B cell (primary cell): ENCODE data around the gene TLR9. TPM values are rescaled to one million over a fixed set of nuclear protein-coding genes. Genes with fewer than 3 reads are reported as not detected.

ENCODE experiments used
- ATAC-seq: fragments of 200-7000 bp; cut with Tn5 transposase; one replicate; pipeline ENCODE4 v1.10.0; 2021; ENCODE audit warnings: low read depth, mild to moderate bottlenecking, moderate number of reproducible peaks, moderate library complexity
- CTCF ChIA-PET: fragments of 350-600 bp; sonication (Branson Sonifier 250); formaldehyde crosslinking; loops from one replicate; lab custom pipeline; 2021; ENCODE audit warnings: antibody characterized with exemption, inconsistent platforms; lab: Charles Lee
- POLR2A ChIA-PET: fragments of 350-600 bp; sonication (Branson Sonifier 250); formaldehyde crosslinking; loops from one replicate; lab custom pipeline; 2021; ENCODE audit warnings: antibody characterized with exemption; lab: Charles Lee
- DNase-seq: peaks from one replicate; pipeline ENCODE4 v3.0.0; 2013
- H2AFZ ChIP-seq: 2 replicates; pipeline ENCODE4 v1.6.1; 2012; ENCODE audit warnings: mild to moderate bottlenecking, low read depth, low read length; ENCODE audit not compliant: insufficient read depth, poor library complexity, severe bottlenecking
- H3K27ac ChIP-seq, 2 donors: 1 replicate in 1 of 2; 2 replicates in 1 of 2; pipeline ENCODE4 v1.5.1; 2012 to 2013; ENCODE audit warnings: low read length in 2 of 2, mild to moderate bottlenecking in 2 of 2, moderate library complexity in 1 of 2
- H3K27me3 ChIP-seq, 4 experiments: fragments of 200-600 bp in 1 of 4; sonication (generic) in 1 of 4; replicated peaks in 1 of 4; 1 replicate in 2 of 4; 2 replicates in 2 of 4; pipeline versions ENCODE4 v1.6.1 to v1.7.0; 2013 to 2016; ENCODE audit warnings: low read length in 3 of 4, mild to moderate bottlenecking in 2 of 4, mixed read lengths in 1 of 4, moderate library complexity in 1 of 4; ENCODE audit not compliant: insufficient read depth in 4 of 4, control insufficient read depth in 3 of 4; ENCODE audit errors: control extremely low read depth in 1 of 4
- H3K36me3 ChIP-seq, 2 experiments: replicated peaks in 1 of 2; 1 replicate in 1 of 2; 2 replicates in 1 of 2; pipeline versions ENCODE4 v1.6.1 to v1.7.1; 2013; ENCODE audit warnings: low read length in 1 of 2; ENCODE audit not compliant: insufficient read depth in 2 of 2, control insufficient read depth in 1 of 2; ENCODE audit errors: control extremely low read depth in 1 of 2, extremely low read depth in 1 of 2
- H3K4me1 ChIP-seq, 2 donors: fragments of 200-600 bp in 1 of 2; sonication (generic) in 1 of 2; 1 replicate in 1 of 2; 2 replicates in 1 of 2; pipeline versions ENCODE4 v1.5.1 to v1.6.1; 2013 to 2017; ENCODE audit warnings: low read length in 2 of 2; ENCODE audit not compliant: control insufficient read depth in 2 of 2, insufficient read depth in 2 of 2
- H3K4me2 ChIP-seq: replicated peaks from 2 replicates; pipeline ENCODE3; 2012; ENCODE audit warnings: mild to moderate bottlenecking, low read depth, low read length; ENCODE audit not compliant: poor library complexity, severe bottlenecking
- H3K4me3 ChIP-seq, 5 experiments: fragments of 200-600 bp in 1 of 5; sonication (generic) in 1 of 5; 1 replicate in 3 of 5; 2 replicates in 2 of 5; pipeline versions ENCODE4 v1.5.1 to v1.7.0; 2011 to 2016; ENCODE audit warnings: low read length in 4 of 5, mild to moderate bottlenecking in 4 of 5, low read depth in 2 of 5, control low read depth in 1 of 5, moderate library complexity in 1 of 5; ENCODE audit not compliant: insufficient read depth in 1 of 5; ENCODE audit errors: control extremely low read depth in 1 of 5, extremely low read depth in 1 of 5
- H3K79me2 ChIP-seq: fragments of 200-600 bp; sonication (generic); one replicate; pipeline ENCODE4 v1.6.0; 2016; ENCODE audit warnings: low read length; ENCODE audit not compliant: control insufficient read depth, insufficient read depth
- H3K9ac ChIP-seq: fragments of 200-600 bp; sonication (generic); 2 replicates; pipeline ENCODE4 v1.6.1; 2017; ENCODE audit warnings: mild to moderate bottlenecking, low read length, moderate library complexity
- H3K9me3 ChIP-seq, 3 donors: one replicate each; pipeline versions ENCODE4 v1.6.1 to v1.7.1; 2013; ENCODE audit warnings: low read length in 2 of 3; ENCODE audit not compliant: control insufficient read depth in 2 of 3, insufficient read depth in 1 of 3; ENCODE audit errors: control extremely low read depth in 1 of 3
- H4K20me1 ChIP-seq: 2 replicates; pipeline ENCODE4 v1.6.0; 2012; ENCODE audit warnings: mild to moderate bottlenecking, low read length; ENCODE audit not compliant: insufficient read depth, control insufficient read depth, poor library complexity, severe bottlenecking
- H3K27ac Mint-ChIP-seq: one replicate; pipeline ENCODE4 v1.8.0; 2021; ENCODE audit warnings: mixed read lengths
- H3K27me3 Mint-ChIP-seq: one replicate; pipeline ENCODE4 v1.8.0; 2021; ENCODE audit warnings: mixed read lengths
- H3K4me1 Mint-ChIP-seq: one replicate; pipeline ENCODE4 v1.8.0; 2021; ENCODE audit warnings: mixed read lengths
- H3K4me3 Mint-ChIP-seq: one replicate; pipeline ENCODE4 v1.8.0; 2021; ENCODE audit warnings: mixed read lengths
- H3K9me3 Mint-ChIP-seq: one replicate; pipeline ENCODE4 v1.8.0; 2022; ENCODE audit warnings: mixed read lengths; ENCODE audit not compliant: insufficient read depth
- EZH2 ChIP-seq: IDR thresholded peaks from 2 replicates; pipeline ENCODE4 v1.6.1; 2012; ENCODE audit warnings: borderline replicate concordance, low read depth, mild to moderate bottlenecking, moderate library complexity, low read length; ENCODE audit not compliant: insufficient read depth, poor library complexity, severe bottlenecking
- WGBS: methylation state at CpG from one replicate; pipeline ENCODE4 v1.1.5; 2013; ENCODE audit warnings: missing lambda C conversion rate; ENCODE audit not compliant: insufficient coverage; 5-methylcytosine and 5-hydroxymethylcytosine counted together
- intact Hi-C: fragments of 100-400 bp; cut with micrococcal nuclease; formaldehyde crosslinking; loops from one replicate; pipeline ENCODE4 v1.10.0; 2022
- polyA plus RNA-seq: library from polyadenylated mRNA; depleted of rRNA; stranded (reverse); fragments of >200 nt; gene quantifications from 2 replicates; pipeline ENCODE4 v1.2.3, GENCODE V29; 2012
- total RNA-seq, 2 donors: library from RNA; stranded (reverse); fragments of 120-200 nt in 1 of 2; gene quantifications; 1 replicate in 1 of 2; 2 replicates in 1 of 2; pipeline versions ENCODE4 v1.2.3 to v1.2.4, GENCODE V29; 2013 to 2022
- TF ChIP-seq, protein P1 (sequence below): fragments of 200-600 bp; IDR thresholded peaks from one replicate; pipeline ENCODE4 v1.8.0; 2022; ENCODE audit warnings: antibody characterized with exemption, mild to moderate bottlenecking

TLR9 gene
- total and polyA plus RNA-seq, 2 donors (not counting 1 experiment from before 2014, with no cell fraction given): 3.7 to 21.0 TPM

DNA sequence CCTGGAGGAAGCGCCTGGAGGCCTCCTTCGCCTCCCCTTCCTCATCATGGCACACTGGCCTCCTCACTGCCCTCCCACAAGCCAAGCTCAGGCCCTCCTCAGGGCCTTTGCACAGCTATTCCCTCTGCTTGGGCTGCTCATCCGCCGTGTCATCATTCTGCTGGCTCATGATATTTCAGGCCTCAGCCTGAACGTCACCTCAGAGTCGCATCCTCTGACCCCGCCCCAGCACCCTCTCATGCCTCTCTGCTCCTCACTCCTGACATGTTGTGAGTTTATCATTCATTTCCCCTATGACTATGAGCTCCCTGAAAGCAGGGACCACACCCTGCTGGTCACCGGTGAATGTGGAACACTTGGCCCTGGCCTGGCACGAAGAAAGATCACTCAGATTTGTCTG is 50.5 kb downstream of the TLR9 start:
- Mint-ChIP-seq H3K27me3 (no peaks in the 10 kb centered on the region), H3K27ac (no peak overlapping the region), H3K4me3 (no peak overlapping the region), H3K9me3 (no peaks in the 10 kb centered on the region), H3K4me1 (no peaks in the 10 kb centered on the region)
- Histone ChIP-seq H2AFZ (no peak overlapping the region), H3K9ac (no peak overlapping the region), H3K9me3 (no peaks in the 10 kb centered on the region), H4K20me1 (no peaks in the 10 kb centered on the region), H3K79me2 (no peaks in the 10 kb centered on the region), H3K4me3 (no peak overlapping the region), H3K27ac (no peak overlapping the region), H3K4me2 (no peak overlapping the region), H3K4me1 (no peaks in the 10 kb centered on the region), H3K36me3 (no peaks in the 10 kb centered on the region), H3K27me3 (no peaks in the 10 kb centered on the region)
- intact Hi-C loops: no loop called here
- ChIA-PET CTCF (interaction anchor here (0.9 kb wide), 1 partner anchor 30 kb away, joined by 4 read pairs; no protein-coding TSS in a partner anchor), POLR2A (no interaction called here)
- TF ChIP-seq, protein P1, sequence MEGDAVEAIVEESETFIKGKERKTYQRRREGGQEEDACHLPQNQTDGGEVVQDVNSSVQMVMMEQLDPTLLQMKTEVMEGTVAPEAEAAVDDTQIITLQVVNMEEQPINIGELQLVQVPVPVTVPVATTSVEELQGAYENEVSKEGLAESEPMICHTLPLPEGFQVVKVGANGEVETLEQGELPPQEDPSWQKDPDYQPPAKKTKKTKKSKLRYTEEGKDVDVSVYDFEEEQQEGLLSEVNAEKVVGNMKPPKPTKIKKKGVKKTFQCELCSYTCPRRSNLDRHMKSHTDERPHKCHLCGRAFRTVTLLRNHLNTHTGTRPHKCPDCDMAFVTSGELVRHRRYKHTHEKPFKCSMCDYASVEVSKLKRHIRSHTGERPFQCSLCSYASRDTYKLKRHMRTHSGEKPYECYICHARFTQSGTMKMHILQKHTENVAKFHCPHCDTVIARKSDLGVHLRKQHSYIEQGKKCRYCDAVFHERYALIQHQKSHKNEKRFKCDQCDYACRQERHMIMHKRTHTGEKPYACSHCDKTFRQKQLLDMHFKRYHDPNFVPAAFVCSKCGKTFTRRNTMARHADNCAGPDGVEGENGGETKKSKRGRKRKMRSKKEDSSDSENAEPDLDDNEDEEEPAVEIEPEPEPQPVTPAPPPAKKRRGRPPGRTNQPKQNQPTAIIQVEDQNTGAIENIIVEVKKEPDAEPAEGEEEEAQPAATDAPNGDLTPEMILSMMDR: no peak
- no peak for TF ChIP-seq EZH2
- no peak for DNase-seq
- WGBS: 89% methylated on average over 7 of the region's 9 CpGs
- no peak for ATAC-seq

DNA sequence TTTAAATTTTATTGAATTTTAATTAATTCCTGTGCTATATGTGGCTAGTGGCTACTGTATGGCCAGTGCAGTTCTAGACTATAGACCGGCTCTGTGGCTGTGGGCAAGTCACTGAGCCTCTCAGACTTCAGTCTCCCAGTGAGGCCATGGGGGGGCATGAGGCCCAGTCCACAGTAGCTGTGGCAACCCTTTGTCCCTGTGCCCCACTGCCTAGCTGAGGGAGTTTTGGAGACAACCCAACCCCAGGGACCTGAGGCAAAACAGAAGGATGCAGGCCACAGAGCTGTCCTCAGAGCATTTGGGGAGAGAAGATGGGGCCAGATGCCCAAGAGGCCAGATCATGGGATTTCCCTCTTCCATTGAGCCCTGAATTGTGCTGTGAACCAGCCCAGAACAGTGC is 52.3 kb downstream of the TLR9 start:
- H3K9me3 Mint-ChIP-seq: no peaks in the 10 kb centered on the region

More for the DNA sequence above, 52.3 kb downstream of the TLR9 start:
- no peaks in the 10 kb centered on the region for H3K27me3 Mint-ChIP-seq
- CTCF ChIA-PET: no interaction called here
- no peak for ATAC-seq
- H3K4me3 Mint-ChIP-seq: no peak overlapping the region
- DNase-seq: no peak
- H3K9me3 ChIP-seq: no peaks in the 10 kb centered on the region
- no peak overlapping the region for H3K9ac ChIP-seq
- H3K27ac ChIP-seq: no peak overlapping the region
- no peak overlapping the region for H3K27ac Mint-ChIP-seq
- H4K20me1 ChIP-seq: no peaks in the 10 kb centered on the region
- intact Hi-C loops: no loop called here
- no peaks in the 10 kb centered on the region for H3K79me2 ChIP-seq
- TF ChIP-seq EZH2: no peak
- TF ChIP-seq, protein P1: no peak
- H3K4me1 ChIP-seq: no peaks in the 10 kb centered on the region
- WGBS: 95% methylated on average over 1 of the region's 1 CpG
- POLR2A ChIA-PET: no interaction called here
- no peaks in the 10 kb centered on the region for H3K27me3 ChIP-seq
- H3K4me3 ChIP-seq: no peak overlapping the region
- no peak overlapping the region for H3K4me2 ChIP-seq
- no peaks in the 10 kb centered on the region for H3K36me3 ChIP-seq
- H2AFZ ChIP-seq: no peak overlapping the region
- no peaks in the 10 kb centered on the region for H3K4me1 Mint-ChIP-seq
